ENCODE measurements around the gene KLHL18. TPM values are rescaled to one million over a fixed set of nuclear protein-coding genes. Genes with fewer than 3 reads are reported as not detected.
"Not testable (repeated sequence)": the region's sequence is repeated elsewhere in the genome, so short reads cannot be mapped to it uniquely, and the experiment has no call there.

The KLHL18 gene
- total RNA-seq, 6 experiments from 2014 or later: 4.3 to 11.4 (median 8.1) TPM

DNA sequence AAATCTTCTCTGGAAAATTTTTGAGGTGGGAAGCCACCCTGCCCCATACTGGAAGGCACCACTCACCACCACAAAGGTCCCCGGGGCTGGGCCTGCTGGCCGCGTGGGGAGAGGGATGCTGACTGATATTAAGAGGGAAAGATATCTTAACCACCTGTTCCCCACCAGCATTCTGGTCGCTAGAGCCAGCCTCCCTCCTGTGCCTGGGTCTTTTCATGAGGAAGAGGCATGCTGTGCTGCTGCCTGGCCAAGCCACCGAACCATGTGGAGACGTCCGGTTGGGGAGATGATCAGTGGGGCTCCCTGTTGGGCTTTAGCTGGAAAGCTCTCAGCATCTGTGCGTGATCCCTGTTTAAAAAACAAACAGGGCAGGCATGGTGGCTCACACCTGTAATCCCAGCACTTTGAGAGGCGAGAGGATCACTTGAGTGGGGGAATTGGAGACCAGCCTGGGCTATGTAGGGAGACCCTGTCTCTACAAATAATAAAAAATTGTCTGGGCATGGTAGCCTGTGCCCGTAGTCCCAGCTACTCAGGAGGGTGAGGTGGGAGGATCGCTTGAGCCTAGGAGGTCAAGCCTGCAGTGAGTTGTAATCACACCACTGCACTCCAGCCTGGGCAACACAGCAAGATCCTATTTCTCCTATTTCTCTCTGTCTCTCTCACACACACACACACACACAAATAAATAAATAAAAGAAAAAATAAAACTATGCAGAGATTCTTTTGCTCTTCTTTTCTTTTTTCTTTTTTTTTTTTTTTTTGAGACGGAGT lies 1.0 kb downstream of the KLHL18 start:
- peaks cover 0 to 9% (median 2%) of the 10 kb centered on the region in 4 donors for H3K36me3 ChIP-seq
- no peak for TF ChIP-seq POLR2A (IDR thresholded peaks at IDR 0.05)
- TF ChIP-seq, protein P1, sequence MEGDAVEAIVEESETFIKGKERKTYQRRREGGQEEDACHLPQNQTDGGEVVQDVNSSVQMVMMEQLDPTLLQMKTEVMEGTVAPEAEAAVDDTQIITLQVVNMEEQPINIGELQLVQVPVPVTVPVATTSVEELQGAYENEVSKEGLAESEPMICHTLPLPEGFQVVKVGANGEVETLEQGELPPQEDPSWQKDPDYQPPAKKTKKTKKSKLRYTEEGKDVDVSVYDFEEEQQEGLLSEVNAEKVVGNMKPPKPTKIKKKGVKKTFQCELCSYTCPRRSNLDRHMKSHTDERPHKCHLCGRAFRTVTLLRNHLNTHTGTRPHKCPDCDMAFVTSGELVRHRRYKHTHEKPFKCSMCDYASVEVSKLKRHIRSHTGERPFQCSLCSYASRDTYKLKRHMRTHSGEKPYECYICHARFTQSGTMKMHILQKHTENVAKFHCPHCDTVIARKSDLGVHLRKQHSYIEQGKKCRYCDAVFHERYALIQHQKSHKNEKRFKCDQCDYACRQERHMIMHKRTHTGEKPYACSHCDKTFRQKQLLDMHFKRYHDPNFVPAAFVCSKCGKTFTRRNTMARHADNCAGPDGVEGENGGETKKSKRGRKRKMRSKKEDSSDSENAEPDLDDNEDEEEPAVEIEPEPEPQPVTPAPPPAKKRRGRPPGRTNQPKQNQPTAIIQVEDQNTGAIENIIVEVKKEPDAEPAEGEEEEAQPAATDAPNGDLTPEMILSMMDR (IDR thresholded peaks at IDR 0.05): no peak
- H3K4me3 ChIP-seq: peak overlapping the region; percentile 71 to 81 (median 81)
- ATAC-seq: no peak
- intact Hi-C loops (cut with DNase I): no loop called here
- H3K27me3 ChIP-seq: no peaks in the 10 kb centered on the region
- WGBS (ENCODE audit: insufficient coverage, low coverage, low lambda C conversion rate, missing lambda C conversion rate): 33% methylated on average over 8 of the region's 12 CpGs
- peak overlapping the region in 1 of 3 donors; percentile 96 for H3K27ac ChIP-seq
- H3K9me3 ChIP-seq: no peaks in the 10 kb centered on the region
- no peak for DNase-seq
- H3K4me1 ChIP-seq: peaks cover 0 to 12% (median 4%) of the 10 kb centered on the region in 4 donors

DNA sequence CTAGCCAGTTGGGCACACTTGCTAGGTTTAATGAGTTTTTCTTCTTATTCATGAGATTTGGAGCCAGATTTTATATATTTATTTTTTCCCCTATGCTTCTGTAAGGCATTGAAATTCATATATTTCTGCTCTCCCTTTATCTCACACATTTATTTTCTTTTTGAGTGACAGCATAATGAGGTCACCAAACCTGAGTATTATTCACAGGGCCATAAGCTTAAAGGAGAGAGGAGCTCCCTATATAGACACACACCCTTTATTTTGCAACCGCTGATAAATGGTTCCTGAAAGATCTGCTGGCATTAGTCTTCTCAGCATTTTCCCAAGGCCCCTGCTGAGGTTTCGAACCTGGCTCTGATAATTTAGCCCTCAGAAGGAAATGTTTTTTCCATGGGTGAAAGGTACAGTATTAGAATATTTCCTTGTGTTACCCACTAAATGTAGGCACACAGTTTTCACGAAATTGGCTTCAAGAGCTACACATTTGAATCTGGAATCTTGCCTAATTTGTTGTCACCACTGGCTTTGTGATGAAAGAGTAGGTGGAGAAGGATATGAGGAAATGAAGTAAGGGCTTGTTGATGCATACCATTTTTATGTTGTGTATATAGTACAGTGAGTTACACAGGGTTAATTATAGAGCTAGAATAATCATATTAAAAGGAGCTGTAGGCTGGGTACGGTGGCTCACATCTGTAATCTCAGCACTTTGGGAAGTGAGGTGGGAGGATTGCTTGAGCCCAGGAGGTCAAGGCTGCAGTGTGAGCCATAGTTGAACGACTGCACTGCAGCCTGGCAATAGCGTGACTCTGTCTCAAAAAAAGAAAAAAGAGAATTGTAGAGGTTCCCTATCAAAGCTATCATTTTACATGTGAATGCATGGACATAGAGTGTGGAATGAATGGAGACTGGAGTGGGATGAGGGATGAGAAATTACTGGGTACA lies 6.5 kb downstream of the KLHL18 start:
- ATAC-seq (no peak), DNase-seq (no peak)
- peaks cover 0 to 13% (median 0%) of the 10 kb centered on the region in 4 donors for H3K4me1 ChIP-seq
- H3K9me3 ChIP-seq: no peaks in the 10 kb centered on the region
- peaks cover 0 to 9% (median 4%) of the 10 kb centered on the region in 4 donors for H3K36me3 ChIP-seq
- no peak overlapping the region for H3K4me3 ChIP-seq
- H3K27me3 ChIP-seq: no peaks in the 10 kb centered on the region
- TF ChIP-seq, protein P1 (IDR thresholded peaks at IDR 0.05): no peak
- TF ChIP-seq POLR2A (IDR thresholded peaks at IDR 0.05): no peak
- intact Hi-C loops (cut with DNase I): no loop called here
- WGBS (ENCODE audit: insufficient coverage, low coverage, low lambda C conversion rate, missing lambda C conversion rate): 57% methylated on average over 6 of the region's 6 CpGs
- H3K27ac ChIP-seq: no peak overlapping the region

DNA sequence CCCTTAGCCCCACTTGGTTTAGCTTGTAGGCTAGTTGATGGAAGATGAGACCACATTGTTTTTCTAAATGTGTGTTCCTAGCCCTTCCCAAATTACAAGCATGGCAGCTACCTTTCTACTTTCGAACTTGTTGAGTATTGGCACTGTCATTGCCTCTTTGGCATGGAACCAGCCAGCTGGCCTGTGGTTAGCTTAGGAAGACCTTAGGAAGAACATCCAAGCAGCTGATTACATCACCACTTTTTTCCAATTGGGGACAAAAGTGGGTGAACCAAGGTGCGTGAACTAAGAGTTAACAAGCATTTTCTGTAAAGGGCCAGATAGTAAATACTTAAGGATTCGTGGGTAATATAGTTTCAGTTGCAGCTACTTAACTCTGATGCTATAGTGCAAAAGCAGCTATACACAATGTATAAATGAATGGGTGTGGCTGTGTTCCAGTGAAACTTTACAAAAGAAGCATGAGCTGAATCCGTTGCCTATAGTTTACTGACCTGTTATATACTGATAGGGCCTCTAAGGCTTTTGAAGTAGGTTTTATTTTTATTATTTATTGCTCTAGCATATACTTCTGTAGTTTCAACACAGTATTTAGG lies 8.5 kb downstream of the KLHL18 start:
- DNase-seq: peak in 1 of 3 donors; percentile 66
- H3K27ac ChIP-seq: no peak overlapping the region
- TF ChIP-seq, protein P1 (IDR thresholded peaks at IDR 0.05): no peak
- TF ChIP-seq POLR2A (IDR thresholded peaks at IDR 0.05): no peak

GRCh38 chr3:47291754-47292420 lies 9.1 kb downstream of the KLHL18 start:
- H3K36me3 ChIP-seq; intact Hi-C loops (cut with DNase I); DNase-seq; H3K27me3 ChIP-seq; H3K9me3 ChIP-seq; H3K4me3 ChIP-seq; H3K27ac ChIP-seq: not testable (repeated sequence)
- H3K4me1 ChIP-seq: peaks cover 0 to 13% (median 0%) of the 10 kb centered on the region in 4 donors
- 83% methylated on average over 9 of the region's 9 CpGs for WGBS (ENCODE audit: insufficient coverage, low coverage, low lambda C conversion rate, missing lambda C conversion rate)
- ATAC-seq: peak in 1 of 4 donors; percentile 83

More for the DNA sequence above, 8.5 kb downstream of the KLHL18 start:
- Histone ChIP-seq H3K4me3 (no peak overlapping the region), H3K36me3 (peaks cover 0 to 9% (median 4%) of the 10 kb centered on the region in 4 donors), H3K27me3 (no peaks in the 10 kb centered on the region), H3K9me3 (no peaks in the 10 kb centered on the region), H3K4me1 (peaks cover 0 to 13% (median 0%) of the 10 kb centered on the region in 4 donors)
- intact Hi-C loops (cut with DNase I): no loop called here
- WGBS (ENCODE audit: insufficient coverage, low coverage, low lambda C conversion rate, missing lambda C conversion rate): 54% methylated on average over 4 of the region's 4 CpGs
- ATAC-seq: peak; percentile 22 to 74 (median 26)
